SK-N-SH (cell line): Measurements from ENCODE around the gene HERC3.

Experiments
- CTCF ChIP-seq: fragments of 200-600 bp; sonication (generic); IDR thresholded peaks from 2 replicates; pipeline ENCODE4 v1.6.1; 2017; ENCODE audit warnings: antibody characterized with exemption, mild to moderate bottlenecking, moderate library complexity
- EP300 ChIP-seq, 2 experiments: IDR thresholded peaks; 2 replicates each; pipeline versions ENCODE4 v1.4.0 to v1.6.1; 2012; ENCODE audit warnings: borderline replicate concordance in 1 of 2, low read depth in 1 of 2, low read length in 1 of 2
- EZH2phosphoT487 ChIP-seq: fragments of 200-600 bp; sonication (generic); IDR thresholded peaks from 2 replicates; pipeline ENCODE4 v1.6.1; 2017; ENCODE audit warnings: low read depth, mixed run types, mild to moderate bottlenecking, antibody characterized with exemption, moderate library complexity, borderline replicate concordance
- FOXM1 ChIP-seq: IDR thresholded peaks from 2 replicates; pipeline ENCODE4 v1.4.0; 2012; ENCODE audit warnings: low read depth, mild to moderate bottlenecking
- MAX ChIP-seq: IDR thresholded peaks from 2 replicates; pipeline ENCODE4 v1.4.0; 2012; ENCODE audit warnings: low read depth
- POLR2AphosphoS5 ChIP-seq: IDR thresholded peaks from 2 replicates; pipeline ENCODE4 v1.6.1; 2012; ENCODE audit warnings: low read depth, low read length
- RAD21 ChIP-seq: IDR thresholded peaks from 2 replicates; pipeline ENCODE4 v1.6.1; 2012; ENCODE audit warnings: mild to moderate bottlenecking, low read length
- RXRA ChIP-seq: IDR thresholded peaks from 2 replicates; pipeline ENCODE4 v1.4.0; 2012; ENCODE audit warnings: low read depth, mild to moderate bottlenecking, borderline replicate concordance
- SMC3 ChIP-seq: IDR thresholded peaks from 2 replicates; pipeline ENCODE4 v1.6.1; 2012; ENCODE audit warnings: low read depth, low read length, improper control_type of control experiment
- TAF1 ChIP-seq: IDR thresholded peaks from 2 replicates; pipeline ENCODE4 v1.6.1; 2012; ENCODE audit warnings: low read depth, mild to moderate bottlenecking, low read length, moderate library complexity, borderline replicate concordance
- TEAD4 ChIP-seq: IDR thresholded peaks from 2 replicates; pipeline ENCODE4 v1.4.0; 2012; ENCODE audit warnings: mild to moderate bottlenecking, borderline replicate concordance; ENCODE audit not compliant: insufficient read depth
- USF1 ChIP-seq: IDR thresholded peaks from 2 replicates; pipeline ENCODE4 v1.4.0; 2012; ENCODE audit warnings: low read depth, borderline replicate concordance
- YY1 ChIP-seq: IDR thresholded peaks from 2 replicates; pipeline ENCODE4 v1.4.0; 2012; ENCODE audit warnings: low read depth, mild to moderate bottlenecking
- ZBTB33 ChIP-seq: IDR thresholded peaks from 2 replicates; pipeline ENCODE4 v1.4.0; 2012; ENCODE audit warnings: low read depth, borderline replicate concordance

GRCh38 chr4:88646528-88647280 is 54.4 kb downstream of the HERC3 start:
- TF ChIP-seq CTCF: no peak
- no peak for TF ChIP-seq RAD21
- no peak for TF ChIP-seq YY1
- TF ChIP-seq TEAD4: no peak
- TF ChIP-seq FOXM1: no peak
- TF ChIP-seq EP300 (IDR thresholded peaks at IDR 0.05; ENCODE audit: borderline replicate concordance in 1 of 2, low read depth in 1 of 2, low read length in 1 of 2): no peak
- no peak for TF ChIP-seq TAF1
- TF ChIP-seq POLR2AphosphoS5: no peak
- TF ChIP-seq SMC3: no peak
- no peak for TF ChIP-seq ZBTB33
- no peak for TF ChIP-seq RXRA
- no peak for TF ChIP-seq MAX
- TF ChIP-seq USF1: no peak
- no peak for TF ChIP-seq EZH2phosphoT487
